AG04450 (cell line): ENCODE measurements around the gene TYW1. TPM values are rescaled to one million over a fixed set of nuclear protein-coding genes. Genes with fewer than 3 reads are reported as not detected.
A peak's percentile ranks its signal among the peaks of the same experiment; 100 is the strongest.
"Not testable (repeated sequence)": the region's sequence is repeated elsewhere in the genome, so short reads cannot be mapped to it uniquely, and the experiment has no call there.

Experiments
- CTCF ChIA-PET: fragments of 300-600, 350-600 bp; formaldehyde crosslinking; extraction: SDS; loops from one replicate; lab custom pipeline; 2022; ENCODE audit warnings: antibody characterized with exemption, inconsistent platforms; lab: Charles Lee
- POLR2A ChIA-PET: fragments of 350-600 bp; formaldehyde crosslinking; extraction: SDS; loops from one replicate; lab custom pipeline; 2021; ENCODE audit warnings: antibody characterized with exemption, inconsistent platforms; lab: Yijun Ruan, JAX
- DNase-seq: peaks from one replicate; pipeline ENCODE4 v3.0.0-alpha.2; 2011; ENCODE audit warnings: low read depth, low spot score
- H3K27ac ChIP-seq: one replicate; pipeline ENCODE4 v1.5.1; 2012; ENCODE audit warnings: low read depth, low read length, control low read depth
- H3K27me3 ChIP-seq: one replicate; pipeline ENCODE4 v1.6.0; 2012; ENCODE audit warnings: low read length; ENCODE audit not compliant: control insufficient read depth, insufficient read depth
- H3K4me3 ChIP-seq: 2 replicates; pipeline ENCODE4 v1.5.1; 2011; ENCODE audit warnings: mild to moderate bottlenecking, low read depth, low read length, control low read depth
- H3K9me3 ChIP-seq: 2 replicates; pipeline ENCODE4 v1.5.1; 2012; ENCODE audit warnings: low read length; ENCODE audit not compliant: control insufficient read depth, insufficient read depth
- polyA plus RNA-seq: library from polyadenylated mRNA; depleted of rRNA; stranded (reverse); fragments of >200 nt; gene quantifications from 2 replicates; pipeline ENCODE4 v1.2.3, GENCODE V29; 2011
- TF ChIP-seq, protein P1 (sequence below): IDR thresholded peaks from 2 replicates; pipeline ENCODE4 v1.5.1; 2011; ENCODE audit warnings: low read depth, low read length, control low read depth, inconsistent platforms

The TYW1 gene
- polyA plus RNA-seq, 1 experiment, result 19.5 TPM

DNA sequence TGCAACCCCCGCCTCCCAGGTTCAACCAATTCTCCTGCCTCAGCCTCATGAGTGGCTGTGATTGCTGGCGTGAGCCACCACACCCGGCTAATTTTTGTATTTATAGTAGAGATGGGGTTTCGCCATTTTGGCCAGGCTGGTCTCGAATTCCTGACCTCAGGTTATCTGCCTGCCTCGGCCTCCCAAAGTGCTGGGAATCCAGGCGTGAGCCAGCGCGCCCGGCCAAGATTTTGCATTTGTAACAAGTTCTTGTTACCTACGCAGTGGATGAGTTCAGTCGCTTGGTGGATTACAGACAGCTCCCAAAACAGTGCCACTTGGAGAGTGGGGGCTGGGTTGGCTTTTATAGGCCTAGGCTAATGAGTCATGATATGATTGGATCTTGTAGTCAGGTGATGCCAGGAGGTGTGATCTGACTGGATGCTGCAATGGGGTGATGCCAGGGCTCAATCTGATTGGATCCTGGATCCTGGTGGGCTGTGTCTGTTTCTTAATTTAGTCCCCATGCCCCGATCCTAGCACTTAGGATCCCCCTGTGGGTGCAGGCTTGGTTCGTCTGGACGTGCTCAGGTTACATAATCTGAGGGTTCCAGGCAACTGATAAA is 21.5 kb upstream of the TYW1 start:
- no peak for DNase-seq
- peaks cover 2% of the 10 kb centered on the region for H3K9me3 ChIP-seq
- no peak overlapping the region for H3K27ac ChIP-seq
- H3K4me3 ChIP-seq, result no peak overlapping the region
- TF ChIP-seq, protein P1, sequence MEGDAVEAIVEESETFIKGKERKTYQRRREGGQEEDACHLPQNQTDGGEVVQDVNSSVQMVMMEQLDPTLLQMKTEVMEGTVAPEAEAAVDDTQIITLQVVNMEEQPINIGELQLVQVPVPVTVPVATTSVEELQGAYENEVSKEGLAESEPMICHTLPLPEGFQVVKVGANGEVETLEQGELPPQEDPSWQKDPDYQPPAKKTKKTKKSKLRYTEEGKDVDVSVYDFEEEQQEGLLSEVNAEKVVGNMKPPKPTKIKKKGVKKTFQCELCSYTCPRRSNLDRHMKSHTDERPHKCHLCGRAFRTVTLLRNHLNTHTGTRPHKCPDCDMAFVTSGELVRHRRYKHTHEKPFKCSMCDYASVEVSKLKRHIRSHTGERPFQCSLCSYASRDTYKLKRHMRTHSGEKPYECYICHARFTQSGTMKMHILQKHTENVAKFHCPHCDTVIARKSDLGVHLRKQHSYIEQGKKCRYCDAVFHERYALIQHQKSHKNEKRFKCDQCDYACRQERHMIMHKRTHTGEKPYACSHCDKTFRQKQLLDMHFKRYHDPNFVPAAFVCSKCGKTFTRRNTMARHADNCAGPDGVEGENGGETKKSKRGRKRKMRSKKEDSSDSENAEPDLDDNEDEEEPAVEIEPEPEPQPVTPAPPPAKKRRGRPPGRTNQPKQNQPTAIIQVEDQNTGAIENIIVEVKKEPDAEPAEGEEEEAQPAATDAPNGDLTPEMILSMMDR, result no peak
- POLR2A ChIA-PET, result no interaction called here
- no peaks in the 10 kb centered on the region for H3K27me3 ChIP-seq
- CTCF ChIA-PET, result no interaction called here

DNA sequence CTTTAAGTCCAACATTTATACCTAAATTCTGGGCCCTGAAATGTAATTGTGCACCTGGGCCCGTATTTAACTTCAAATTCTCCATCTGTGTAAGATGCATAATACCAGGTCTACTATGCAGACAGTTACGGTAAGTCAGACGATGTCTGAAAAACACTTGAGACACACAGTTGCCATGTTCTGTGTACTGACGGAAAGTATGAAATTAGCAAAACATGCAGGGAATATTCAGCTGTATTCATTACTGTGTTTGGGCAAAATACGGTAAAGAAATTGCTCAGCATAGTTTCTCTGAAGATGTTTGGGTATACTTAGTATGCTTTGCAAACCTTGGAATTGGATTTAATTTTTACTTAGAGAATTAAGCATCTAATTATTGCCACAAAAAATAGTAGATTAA is 18.3 kb upstream of the TYW1 start:
- CTCF ChIA-PET, H3K9me3 ChIP-seq, POLR2A ChIA-PET, H3K4me3 ChIP-seq, DNase-seq, H3K27me3 ChIP-seq, H3K27ac ChIP-seq: not testable (repeated sequence)

DNA sequence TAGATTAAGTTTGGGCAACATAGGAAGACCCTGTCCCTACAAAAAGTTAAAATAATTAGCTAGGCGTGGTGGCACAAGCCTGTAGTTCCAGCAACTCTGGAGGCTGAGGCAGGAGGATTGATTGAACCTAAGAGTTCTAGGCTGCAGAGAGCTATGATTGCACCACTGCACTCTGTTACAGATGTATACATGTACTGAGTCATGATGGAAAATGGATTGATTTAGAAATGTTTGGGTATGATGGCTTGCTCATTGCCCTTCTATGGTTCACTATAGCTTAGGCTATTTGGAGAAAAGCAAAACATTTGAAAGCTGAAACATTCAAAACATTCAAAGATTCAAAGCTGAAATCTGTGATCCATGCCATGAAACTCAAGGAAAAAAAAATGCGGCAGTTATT is 17.6 kb upstream of the TYW1 start:
- H3K9me3 ChIP-seq, H3K4me3 ChIP-seq, H3K27me3 ChIP-seq: not testable (repeated sequence)
- peak overlapping the region; percentile 80 for H3K27ac ChIP-seq
- POLR2A ChIA-PET, result interaction anchor here (0.8 kb wide), 2 partner anchors 16 to 17 kb away, joined by 3 to 5 read pairs; partner anchors contain the start of genes SBDS and TYW1
- CTCF ChIA-PET, result interaction anchor here (0.6 kb wide), 1 partner anchor 948 kb away, joined by 8 read pairs; no protein-coding TSS in a partner anchor
- peak; percentile 43 for DNase-seq

DNA sequence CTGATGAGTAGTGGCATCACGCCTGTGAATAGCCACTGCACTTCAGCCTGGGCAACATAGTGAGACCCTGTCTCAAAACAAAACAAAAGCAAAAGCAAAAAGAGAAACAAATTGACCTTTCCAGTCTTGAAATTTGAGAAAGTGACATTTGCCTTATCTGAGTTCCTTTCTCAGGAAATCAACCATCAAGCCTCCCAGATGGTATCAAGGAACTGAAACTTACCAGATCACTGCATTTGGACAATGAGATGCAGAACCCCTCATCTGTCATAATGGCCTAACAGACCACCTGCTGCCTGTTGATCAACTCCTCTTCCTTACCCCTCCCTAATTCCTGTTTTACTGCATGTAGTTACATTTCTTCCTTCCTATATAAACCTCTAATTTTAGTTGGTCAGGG is 16.3 kb upstream of the TYW1 start:
- POLR2A ChIA-PET, H3K27ac ChIP-seq, CTCF ChIA-PET, H3K4me3 ChIP-seq, H3K9me3 ChIP-seq, H3K27me3 ChIP-seq, DNase-seq: not testable (repeated sequence)

DNA sequence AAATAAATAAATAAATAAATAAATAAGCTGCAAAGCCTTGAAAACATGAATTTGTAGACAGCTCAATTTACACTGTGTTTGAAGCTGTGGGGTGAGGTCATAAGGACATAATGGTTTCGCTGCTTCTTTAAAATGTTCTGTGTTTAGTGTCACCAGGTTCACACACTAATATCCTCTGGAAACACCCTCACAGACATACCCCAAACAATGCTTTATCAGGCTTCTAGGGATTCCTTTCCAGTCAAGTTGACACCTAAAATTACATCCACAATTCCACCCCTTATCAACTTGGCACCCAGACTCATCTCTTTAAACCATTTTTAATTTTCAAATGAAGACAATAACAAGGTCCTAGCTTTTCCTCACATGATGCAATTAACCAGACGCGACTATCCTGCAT is 7.1 kb upstream of the TYW1 start:
- CTCF ChIA-PET, result not testable (repeated sequence)

DNA sequence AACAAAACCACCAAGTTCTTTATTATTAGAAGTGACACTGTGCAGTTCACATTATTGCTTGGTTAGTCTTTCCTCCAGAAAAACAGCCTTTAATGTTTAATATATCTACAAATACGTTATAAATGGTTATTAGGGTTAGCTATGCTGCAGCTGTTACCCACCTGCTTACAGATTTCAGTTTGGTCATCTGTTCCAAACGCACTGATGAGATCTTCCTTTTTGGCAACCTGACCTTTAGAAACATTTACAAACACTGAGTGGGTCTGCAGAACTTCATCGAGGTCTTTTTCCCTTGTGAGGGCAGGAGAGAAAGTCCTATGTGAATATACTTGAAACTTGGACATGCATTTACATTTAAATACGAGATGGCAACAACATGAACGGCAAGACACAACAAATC is 2.6 kb upstream of the TYW1 start:
- Histone ChIP-seq H3K27ac (peak overlapping the region; percentile 97), H3K4me3 (peak overlapping the region; percentile 70)
- H3K27me3 ChIP-seq, DNase-seq, POLR2A ChIA-PET, CTCF ChIA-PET, H3K9me3 ChIP-seq: not testable (repeated sequence)

More for the DNA sequence above, 7.1 kb upstream of the TYW1 start:
- H3K27me3 ChIP-seq, H3K4me3 ChIP-seq, H3K9me3 ChIP-seq, H3K27ac ChIP-seq, DNase-seq, POLR2A ChIA-PET: not testable (repeated sequence)

DNA sequence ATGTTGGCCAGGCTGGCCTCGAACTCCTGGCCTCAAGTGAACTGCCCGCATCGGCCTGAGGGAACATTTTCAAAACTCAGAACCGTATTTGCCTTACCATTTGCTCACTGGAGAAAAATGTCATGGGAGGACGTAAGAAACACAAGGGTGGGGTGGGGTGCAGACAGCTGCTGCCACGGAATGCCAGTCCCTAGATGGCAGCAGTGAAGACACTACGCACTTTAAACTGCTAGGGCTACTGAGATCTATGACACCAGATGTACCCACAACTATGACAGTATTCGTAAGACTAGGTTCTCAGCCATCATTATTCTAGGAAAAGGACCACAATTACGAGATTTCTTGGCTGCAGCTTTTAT is 2.0 kb upstream of the TYW1 start:
- TF ChIP-seq, protein P1, result peak; percentile 48
- peak overlapping the region; percentile 70 for H3K4me3 ChIP-seq
- peak overlapping the region; percentile 97 for H3K27ac ChIP-seq
- H3K9me3 ChIP-seq, CTCF ChIA-PET, H3K27me3 ChIP-seq, POLR2A ChIA-PET: not testable (repeated sequence)
- peak; percentile 52 for DNase-seq

DNA sequence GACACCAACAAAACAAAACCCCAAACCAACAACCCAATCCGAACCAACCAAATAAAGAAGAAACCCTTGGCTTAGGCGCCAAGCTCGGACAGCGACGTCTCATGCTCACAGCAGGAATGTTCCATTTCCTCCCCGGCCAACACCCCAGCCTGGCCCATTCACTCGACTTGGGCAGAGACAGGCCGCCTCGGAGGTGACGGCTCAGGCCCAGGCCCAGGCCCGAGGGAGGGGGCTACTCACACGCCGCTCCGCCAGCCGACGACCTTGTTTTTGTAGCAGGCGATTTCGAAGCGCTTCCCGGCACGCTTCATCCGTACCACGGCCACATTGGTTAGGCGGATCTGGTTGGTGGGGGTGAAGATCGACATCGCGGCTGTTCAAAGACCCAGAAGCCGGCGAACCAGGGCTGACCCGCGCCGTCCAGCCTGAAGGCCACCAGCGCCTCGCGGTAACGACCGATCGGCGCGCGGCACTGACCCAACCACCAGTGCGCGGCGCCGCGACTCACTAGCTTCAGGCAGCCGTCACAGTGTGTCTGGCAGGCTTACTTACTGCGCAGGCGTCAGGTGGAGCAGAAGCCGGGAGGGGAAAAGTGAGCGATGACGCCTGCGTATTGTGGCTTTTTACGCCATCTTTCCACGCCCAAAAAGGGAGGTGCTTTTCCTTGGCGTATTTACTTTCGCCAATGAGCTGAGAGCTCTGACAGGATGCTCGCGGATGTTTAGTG is 1.4 kb upstream of the TYW1 start, which contains the start of gene SBDS:
SBDS (minus strand) TSS at position 537 of the 727 bp plus-strand sequence; CDS start at position 368, 169 bp downstream.
- DNase-seq, result peak; percentile 96
- H3K9me3 ChIP-seq, H3K27me3 ChIP-seq: not testable (repeated sequence)
- Histone ChIP-seq H3K4me3 (peak within 1 kb of the TSS; percentile 70), H3K27ac (peak within 1 kb of the TSS; percentile 97)
- ChIA-PET POLR2A (interaction anchor here (0.6 to 1.4 kb wide), 4 partner anchors 16 to 255 kb away, joined by 3 to 7 read pairs (median 4); partner anchors contain the start of gene RABGEF1), CTCF (interaction anchor here (0.5 to 0.6 kb wide), 2 partner anchors 18 to 19 kb away, joined by 4 to 5 read pairs; no protein-coding TSS in a partner anchor)

DNA sequence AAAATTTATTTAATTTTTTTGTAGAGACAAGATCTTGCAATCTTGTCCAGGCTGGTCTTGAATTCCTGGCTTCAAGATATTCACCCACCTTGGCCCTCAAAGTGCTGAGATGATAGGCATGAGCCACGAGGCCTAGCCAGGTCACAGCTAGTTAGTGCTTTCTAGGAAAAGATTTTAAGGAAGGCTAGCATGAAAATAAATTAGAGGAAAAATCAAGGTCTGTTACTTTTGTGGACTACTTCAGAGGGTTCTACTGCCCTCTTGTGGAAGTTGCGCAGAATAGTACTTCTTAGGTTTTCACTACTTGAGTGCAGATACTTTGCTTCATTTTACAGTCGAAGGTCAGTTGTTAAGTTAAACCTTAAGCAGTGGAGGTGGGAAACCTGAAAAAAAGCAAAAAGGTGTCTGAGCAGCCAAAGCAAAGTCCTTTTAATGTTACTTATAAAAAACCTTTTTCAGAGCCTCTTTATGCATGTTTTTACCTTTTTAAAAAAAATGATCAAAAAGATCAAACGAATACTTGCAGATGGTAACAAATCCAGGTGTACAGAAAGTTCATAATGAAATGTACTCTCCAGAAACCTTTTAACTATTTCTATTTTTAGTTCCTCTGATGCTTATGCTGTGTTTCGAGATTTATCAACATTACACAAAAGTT is 4.1 kb downstream of the TYW1 start:
- H3K27ac ChIP-seq, H3K9me3 ChIP-seq, DNase-seq, H3K4me3 ChIP-seq, CTCF ChIA-PET, POLR2A ChIA-PET, H3K27me3 ChIP-seq: not testable (repeated sequence)

DNA sequence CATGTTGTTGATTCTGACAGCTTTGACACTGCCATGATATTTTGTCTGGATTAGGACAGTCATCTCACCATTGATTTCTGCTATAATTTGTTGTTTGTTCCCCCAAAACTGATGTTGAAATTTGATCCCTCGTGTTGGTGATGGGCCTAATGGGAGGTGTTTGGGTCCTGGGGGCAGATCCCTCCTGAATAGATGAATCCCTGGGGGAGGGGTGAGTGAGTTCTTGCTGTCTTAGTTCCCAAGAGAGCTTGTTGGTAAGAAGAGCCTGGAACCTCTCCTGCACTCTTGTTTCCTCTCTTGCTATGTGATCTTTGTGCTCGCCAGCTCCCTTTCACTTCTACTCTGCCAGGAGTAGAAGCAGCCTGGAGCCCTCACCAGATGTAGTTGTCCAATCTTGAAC is 7.5 kb downstream of the TYW1 start:
- H3K27ac ChIP-seq, DNase-seq, H3K27me3 ChIP-seq, POLR2A ChIA-PET, H3K4me3 ChIP-seq, H3K9me3 ChIP-seq, CTCF ChIA-PET: not testable (repeated sequence)
